GM13977 (cell line): ENCODE results near the gene CLIP4.

Source experiments
- DNase-seq: peaks from one replicate; pipeline ENCODE4 v3.0.0; 2012; ENCODE audit warnings: low spot score
- CTCF ChIP-seq: IDR thresholded peaks from 2 replicates; pipeline ENCODE4 v1.5.1; 2012; ENCODE audit warnings: mild to moderate bottlenecking, control low read depth; ENCODE audit not compliant: insufficient read depth; ENCODE audit errors: extremely low read depth, missing control alignments
- in situ Hi-C: fragments of 300-500 bp; cut with MboI; formaldehyde crosslinking; loops from one replicate; pipeline ENCODE4 v1.12.0; 2022; ENCODE audit warnings: low sequenced_read_pairs, low pct_unique_long_range_greater_than_20kb, mixed read lengths, inconsistent platforms; ENCODE audit not compliant: unreplicated experiment

CLIP4 gene

GRCh38 chr2:29225814-29226213 is 110.6 kb downstream of the CLIP4 start:
- DNase-seq = no peak
- no peak for TF ChIP-seq CTCF
- in situ Hi-C loops = no loop called here

GRCh38 chr2:29226375-29226774 is 111.2 kb downstream of the CLIP4 start:
- in situ Hi-C loops = no loop called here
- no peak for TF ChIP-seq CTCF
- no peak for DNase-seq

- TF ChIP-seq CTCF = no peak
- in situ Hi-C loops = no loop called here
- DNase-seq = no peak
Measured at GRCh38 chr2:29226808-29227207, 111.6 kb downstream of the CLIP4 start.

GRCh38 chr2:29227935-29228675 is 112.9 kb downstream of the CLIP4 start:
- in situ Hi-C loops = no loop called here
- no peak for DNase-seq
- TF ChIP-seq CTCF = no peak

GRCh38 chr2:29228947-29229346 is 113.7 kb downstream of the CLIP4 start:
- TF ChIP-seq CTCF = no peak
- no peak for DNase-seq
- in situ Hi-C loops = no loop called here

- no peak for TF ChIP-seq CTCF
- in situ Hi-C loops = no loop called here
- no peak for DNase-seq
Measured at GRCh38 chr2:29229640-29230039, 114.4 kb downstream of the CLIP4 start.

- in situ Hi-C loops = no loop called here
- TF ChIP-seq CTCF = no peak
Measured at GRCh38 chr2:29232041-29232440, 116.8 kb downstream of the CLIP4 start.

More at GRCh38 chr2:29232041-29232440, 116.8 kb downstream of the CLIP4 start:
- no peak for DNase-seq
